ENCODE data around the gene STPG1.
"Not testable (repeated sequence)": the region's sequence is repeated elsewhere in the genome, so short reads cannot be mapped to it uniquely, and the experiment has no call there.

STPG1 gene

DNA sequence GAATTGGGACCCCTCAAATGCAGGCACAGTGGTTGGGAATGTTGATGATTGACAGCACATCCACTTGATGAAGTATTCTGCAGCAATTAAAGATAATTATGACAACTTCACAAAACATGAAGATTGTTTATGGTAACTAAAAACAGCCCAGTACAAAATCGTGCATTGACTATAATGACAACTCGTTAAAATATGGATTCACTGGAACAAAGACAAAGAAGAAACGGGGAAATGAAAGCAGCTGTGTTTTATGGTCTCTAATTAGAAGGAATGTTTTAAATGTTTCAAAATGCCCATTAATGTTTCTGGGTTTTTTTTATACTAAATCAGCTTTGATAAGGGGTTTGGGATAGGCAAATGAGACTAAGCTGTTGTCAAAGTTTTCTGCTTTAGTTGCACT is 38.2 kb upstream of the STPG1 start:
- TF ChIP-seq SPI1 (IDR thresholded peaks at IDR 0.05; ENCODE audit: borderline replicate concordance, low read depth): no peak
- no peak for TF ChIP-seq REST (IDR thresholded peaks at IDR 0.05; ENCODE audit: insufficient replicate concordance, low read depth)
- TF ChIP-seq GABPA (IDR thresholded peaks at IDR 0.05; ENCODE audit: low read depth): no peak
- TF ChIP-seq POLR2AphosphoS5 (IDR thresholded peaks at IDR 0.05; ENCODE audit: low read depth): no peak
- TF ChIP-seq, protein P1, sequence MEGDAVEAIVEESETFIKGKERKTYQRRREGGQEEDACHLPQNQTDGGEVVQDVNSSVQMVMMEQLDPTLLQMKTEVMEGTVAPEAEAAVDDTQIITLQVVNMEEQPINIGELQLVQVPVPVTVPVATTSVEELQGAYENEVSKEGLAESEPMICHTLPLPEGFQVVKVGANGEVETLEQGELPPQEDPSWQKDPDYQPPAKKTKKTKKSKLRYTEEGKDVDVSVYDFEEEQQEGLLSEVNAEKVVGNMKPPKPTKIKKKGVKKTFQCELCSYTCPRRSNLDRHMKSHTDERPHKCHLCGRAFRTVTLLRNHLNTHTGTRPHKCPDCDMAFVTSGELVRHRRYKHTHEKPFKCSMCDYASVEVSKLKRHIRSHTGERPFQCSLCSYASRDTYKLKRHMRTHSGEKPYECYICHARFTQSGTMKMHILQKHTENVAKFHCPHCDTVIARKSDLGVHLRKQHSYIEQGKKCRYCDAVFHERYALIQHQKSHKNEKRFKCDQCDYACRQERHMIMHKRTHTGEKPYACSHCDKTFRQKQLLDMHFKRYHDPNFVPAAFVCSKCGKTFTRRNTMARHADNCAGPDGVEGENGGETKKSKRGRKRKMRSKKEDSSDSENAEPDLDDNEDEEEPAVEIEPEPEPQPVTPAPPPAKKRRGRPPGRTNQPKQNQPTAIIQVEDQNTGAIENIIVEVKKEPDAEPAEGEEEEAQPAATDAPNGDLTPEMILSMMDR (IDR thresholded peaks at IDR 0.05; ENCODE audit: insufficient read depth, low read length): no peak
- no peak for DNase-seq (ENCODE audit: low read depth in 1 of 2, low spot score in 1 of 2)
- no peaks in the 10 kb centered on the region for H3K27me3 ChIP-seq (ENCODE audit: insufficient read depth, poor library complexity, severe bottlenecking)

DNA sequence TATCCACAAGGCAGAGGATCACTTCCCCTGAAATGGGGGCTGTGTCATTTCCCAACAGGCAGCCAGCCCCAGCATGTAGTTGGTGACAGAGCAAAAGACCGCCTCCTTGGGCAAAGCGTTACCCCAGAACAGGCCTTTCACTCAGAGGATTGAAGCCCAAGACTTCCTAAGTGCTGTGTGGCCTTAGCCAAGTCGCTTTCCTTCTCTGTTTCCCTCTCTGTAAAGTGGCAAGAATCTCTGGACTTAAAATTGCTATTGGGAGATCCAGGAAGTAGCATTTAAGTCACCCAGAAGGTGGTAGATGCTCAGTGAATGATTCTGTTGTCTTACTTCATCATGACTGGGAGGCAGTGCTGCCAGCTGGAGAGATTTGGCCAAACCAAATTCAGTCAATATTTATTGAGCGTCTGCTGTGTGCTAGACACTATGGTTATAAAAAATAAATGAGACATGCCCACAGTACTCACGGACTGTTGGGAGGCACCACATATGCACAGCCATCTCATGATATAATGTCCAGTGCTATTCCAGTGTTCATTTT is 37.3 kb upstream of the STPG1 start:
- DNase-seq (ENCODE audit: low read depth in 1 of 2, low spot score in 1 of 2): no peak
- no peaks in the 10 kb centered on the region for H3K27me3 ChIP-seq (ENCODE audit: insufficient read depth, poor library complexity, severe bottlenecking)

More for the DNA sequence above, 38.2 kb upstream of the STPG1 start:
- Histone ChIP-seq H3K27ac (replicated peaks) (no peak overlapping the region), H3K4me3 (replicated peaks; ENCODE audit: insufficient read depth, low read length) (no peak overlapping the region)

DNA sequence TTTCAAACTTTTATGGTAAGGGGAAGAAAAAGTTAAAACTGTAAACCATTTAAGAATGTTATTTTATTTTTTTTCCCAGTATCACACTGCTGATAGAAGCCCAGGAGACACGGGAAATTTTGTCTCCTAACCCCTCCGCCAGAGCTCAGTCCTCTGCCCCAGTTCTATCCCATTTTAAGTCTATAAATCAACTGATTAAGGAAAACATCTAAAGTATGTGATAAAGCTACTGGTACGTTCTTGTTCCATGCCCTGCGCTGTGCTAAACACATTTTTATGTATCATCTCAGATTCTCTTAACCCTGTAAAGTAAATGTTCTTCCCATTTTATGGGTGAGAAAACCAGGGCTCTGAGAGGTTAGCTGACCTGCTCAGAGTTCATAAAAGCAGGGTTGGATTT is 36.7 kb upstream of the STPG1 start:
- no peak for DNase-seq (ENCODE audit: low read depth in 1 of 2, low spot score in 1 of 2)
- no peak overlapping the region for H3K4me3 ChIP-seq (replicated peaks; ENCODE audit: insufficient read depth, low read length)
- TF ChIP-seq SPI1 (IDR thresholded peaks at IDR 0.05; ENCODE audit: borderline replicate concordance, low read depth) (no peak), GABPA (IDR thresholded peaks at IDR 0.05; ENCODE audit: low read depth) (no peak), REST (IDR thresholded peaks at IDR 0.05; ENCODE audit: insufficient replicate concordance, low read depth) (no peak), POLR2AphosphoS5 (IDR thresholded peaks at IDR 0.05; ENCODE audit: low read depth) (no peak)
- TF ChIP-seq, protein P1 (IDR thresholded peaks at IDR 0.05; ENCODE audit: insufficient read depth, low read length): no peak
- no peaks in the 10 kb centered on the region for H3K27me3 ChIP-seq (ENCODE audit: insufficient read depth, poor library complexity, severe bottlenecking)
- no peak overlapping the region for H3K27ac ChIP-seq (replicated peaks)

More for the DNA sequence above, 37.3 kb upstream of the STPG1 start:
- Histone ChIP-seq H3K27ac (replicated peaks) (no peak overlapping the region), H3K4me3 (replicated peaks; ENCODE audit: insufficient read depth, low read length) (no peak overlapping the region)
- TF ChIP-seq REST (IDR thresholded peaks at IDR 0.05; ENCODE audit: insufficient replicate concordance, low read depth) (no peak), POLR2AphosphoS5 (IDR thresholded peaks at IDR 0.05; ENCODE audit: low read depth) (no peak), GABPA (IDR thresholded peaks at IDR 0.05; ENCODE audit: low read depth) (no peak), SPI1 (IDR thresholded peaks at IDR 0.05; ENCODE audit: borderline replicate concordance, low read depth) (no peak)
- TF ChIP-seq, protein P1 (IDR thresholded peaks at IDR 0.05; ENCODE audit: insufficient read depth, low read length): no peak

GRCh38 chr1:24446446-24446845 is 32.9 kb upstream of the STPG1 start:
- not testable (repeated sequence) for H3K27ac ChIP-seq (replicated peaks); DNase-seq (ENCODE audit: low read depth in 1 of 2, low spot score in 1 of 2); H3K27me3 ChIP-seq (ENCODE audit: insufficient read depth, poor library complexity, severe bottlenecking); H3K4me3 ChIP-seq (replicated peaks; ENCODE audit: insufficient read depth, low read length)
